ENCODE measurements around the gene SENP6. TPM values are rescaled to one million over a fixed set of nuclear protein-coding genes. Genes with fewer than 3 reads are reported as not detected.

Gene SENP6
- total RNA-seq, 1 experiment from 2014 or later, result 90.9 TPM

DNA sequence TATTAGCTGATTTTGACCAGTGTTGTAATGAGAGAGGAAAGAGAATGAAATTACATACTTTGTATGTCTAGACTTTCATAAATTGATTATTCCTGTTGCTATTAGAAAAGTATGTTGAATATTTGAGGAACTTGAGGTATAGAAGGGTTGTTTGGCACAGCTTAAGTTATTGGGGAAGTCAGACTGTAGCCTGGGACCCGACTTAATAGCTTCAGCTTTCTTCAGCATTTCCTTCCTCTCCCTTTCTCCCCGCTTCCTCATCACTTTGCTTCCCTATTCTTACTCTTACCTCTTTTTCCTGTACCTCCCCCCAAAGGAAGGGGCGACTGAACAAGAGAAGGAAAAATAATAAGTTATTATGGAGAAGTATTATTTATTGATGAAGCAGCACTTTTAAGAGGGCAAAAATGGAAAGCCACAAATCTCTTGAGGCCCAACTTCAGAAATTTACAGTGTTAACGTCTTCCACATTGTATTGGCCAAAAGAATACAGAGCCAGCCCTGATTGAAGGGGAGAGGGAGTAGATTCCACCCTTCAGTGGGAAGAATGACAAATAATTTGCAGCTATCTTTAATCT is 7.4 kb downstream of the SENP6 start:
- CTCF ChIA-PET, result no interaction called here

DNA sequence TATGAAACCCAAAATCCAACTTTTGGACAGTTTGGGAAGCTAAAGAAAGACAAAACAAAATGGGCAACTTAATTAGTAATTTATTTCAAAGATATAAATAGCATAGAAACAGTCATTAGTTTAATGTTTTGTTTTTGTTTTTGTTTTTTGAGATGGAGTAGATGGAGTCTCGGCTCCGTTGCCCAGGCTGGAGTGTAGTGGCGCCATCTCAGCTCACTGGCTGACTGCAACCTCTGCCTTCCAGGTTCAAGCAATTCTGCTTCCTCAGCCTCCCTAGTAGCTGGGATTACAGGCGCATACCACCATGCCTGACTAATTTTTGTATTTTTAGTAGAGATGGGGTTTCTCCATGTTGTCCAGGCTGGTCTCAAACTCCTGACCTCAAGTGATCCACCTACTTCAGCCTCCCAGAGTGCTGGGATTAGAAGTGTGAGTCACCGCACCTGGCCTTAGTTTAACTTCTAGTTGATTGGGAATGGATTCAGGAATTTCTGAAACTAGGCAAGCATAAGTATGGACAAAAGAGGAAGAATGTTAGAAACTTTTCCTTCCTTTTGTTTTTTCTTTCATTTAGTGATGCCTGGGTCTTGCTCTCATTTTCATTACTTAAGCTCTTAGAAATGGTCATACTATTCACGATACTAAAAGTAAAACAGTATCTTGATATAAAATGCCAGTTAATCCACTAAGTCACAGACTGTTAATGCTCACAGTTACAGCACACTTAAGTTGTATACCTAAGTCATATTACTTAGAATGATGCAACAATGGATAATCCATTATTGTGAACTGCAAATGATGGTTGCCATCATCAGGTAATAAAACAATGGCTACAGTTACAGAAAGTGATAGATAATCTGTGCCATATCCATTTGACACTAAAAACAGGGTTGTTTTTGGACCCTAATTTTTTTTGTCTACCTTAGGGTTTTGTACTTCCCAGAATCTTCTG is 8.2 kb downstream of the SENP6 start:
- no peaks in the 10 kb centered on the region for H3K27me3 Mint-ChIP-seq (ENCODE audit: low read depth)
- peaks cover 74% of the 10 kb centered on the region for H3K4me1 Mint-ChIP-seq
- H3K4me3 Mint-ChIP-seq, result no peak overlapping the region
- ChIA-PET POLR2A (no interaction called here), CTCF (interaction anchor here (0.6 kb wide), 1 partner anchor 1499 kb away, joined by 3 read pairs; no protein-coding TSS in a partner anchor)
- no peaks in the 10 kb centered on the region for H3K9me3 Mint-ChIP-seq
- peaks cover 7% of the 10 kb centered on the region for H3K36me3 Mint-ChIP-seq
- peak; percentile 19; the same call in 1 of the 2 replicates for ATAC-seq
- no peak for DNase-seq (ENCODE audit: low spot score)
- H3K27ac Mint-ChIP-seq, result peak overlapping the region; percentile 32; the same call in 1 of the 2 replicates
- TF ChIP-seq NR1H2 (CRISPR knock-in tag; IDR thresholded peaks at IDR 0.05) (no peak), TP53 (CRISPR knock-in tag; IDR thresholded peaks at IDR 0.05) (no peak), TEAD4 (CRISPR knock-in tag; IDR thresholded peaks at IDR 0.05) (no peak), ZNF121 (CRISPR knock-in tag; IDR thresholded peaks at IDR 0.05) (no peak), CREB1 (CRISPR knock-in tag; IDR thresholded peaks at IDR 0.05) (no peak), ZBTB21 (CRISPR knock-in tag; IDR thresholded peaks at IDR 0.05; ENCODE audit: borderline replicate concordance) (no peak), NR3C1 (CRISPR knock-in tag; conservative IDR thresholded peaks at IDR 0.05; ENCODE audit: low read depth) (no peak), MXD4 (CRISPR knock-in tag; IDR thresholded peaks at IDR 0.05; ENCODE audit: borderline replicate concordance) (no peak), NFYB (CRISPR knock-in tag; conservative IDR thresholded peaks at IDR 0.05; ENCODE audit: low read depth) (no peak), TEAD1 (CRISPR knock-in tag; IDR thresholded peaks at IDR 0.05) (no peak)
- TF ChIP-seq, protein P1, sequence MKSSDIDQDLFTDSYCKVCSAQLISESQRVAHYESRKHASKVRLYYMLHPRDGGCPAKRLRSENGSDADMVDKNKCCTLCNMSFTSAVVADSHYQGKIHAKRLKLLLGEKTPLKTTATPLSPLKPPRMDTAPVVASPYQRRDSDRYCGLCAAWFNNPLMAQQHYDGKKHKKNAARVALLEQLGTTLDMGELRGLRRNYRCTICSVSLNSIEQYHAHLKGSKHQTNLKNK (CRISPR knock-in tag; IDR thresholded peaks at IDR 0.05), result no peak
- TF ChIP-seq, protein P2, sequence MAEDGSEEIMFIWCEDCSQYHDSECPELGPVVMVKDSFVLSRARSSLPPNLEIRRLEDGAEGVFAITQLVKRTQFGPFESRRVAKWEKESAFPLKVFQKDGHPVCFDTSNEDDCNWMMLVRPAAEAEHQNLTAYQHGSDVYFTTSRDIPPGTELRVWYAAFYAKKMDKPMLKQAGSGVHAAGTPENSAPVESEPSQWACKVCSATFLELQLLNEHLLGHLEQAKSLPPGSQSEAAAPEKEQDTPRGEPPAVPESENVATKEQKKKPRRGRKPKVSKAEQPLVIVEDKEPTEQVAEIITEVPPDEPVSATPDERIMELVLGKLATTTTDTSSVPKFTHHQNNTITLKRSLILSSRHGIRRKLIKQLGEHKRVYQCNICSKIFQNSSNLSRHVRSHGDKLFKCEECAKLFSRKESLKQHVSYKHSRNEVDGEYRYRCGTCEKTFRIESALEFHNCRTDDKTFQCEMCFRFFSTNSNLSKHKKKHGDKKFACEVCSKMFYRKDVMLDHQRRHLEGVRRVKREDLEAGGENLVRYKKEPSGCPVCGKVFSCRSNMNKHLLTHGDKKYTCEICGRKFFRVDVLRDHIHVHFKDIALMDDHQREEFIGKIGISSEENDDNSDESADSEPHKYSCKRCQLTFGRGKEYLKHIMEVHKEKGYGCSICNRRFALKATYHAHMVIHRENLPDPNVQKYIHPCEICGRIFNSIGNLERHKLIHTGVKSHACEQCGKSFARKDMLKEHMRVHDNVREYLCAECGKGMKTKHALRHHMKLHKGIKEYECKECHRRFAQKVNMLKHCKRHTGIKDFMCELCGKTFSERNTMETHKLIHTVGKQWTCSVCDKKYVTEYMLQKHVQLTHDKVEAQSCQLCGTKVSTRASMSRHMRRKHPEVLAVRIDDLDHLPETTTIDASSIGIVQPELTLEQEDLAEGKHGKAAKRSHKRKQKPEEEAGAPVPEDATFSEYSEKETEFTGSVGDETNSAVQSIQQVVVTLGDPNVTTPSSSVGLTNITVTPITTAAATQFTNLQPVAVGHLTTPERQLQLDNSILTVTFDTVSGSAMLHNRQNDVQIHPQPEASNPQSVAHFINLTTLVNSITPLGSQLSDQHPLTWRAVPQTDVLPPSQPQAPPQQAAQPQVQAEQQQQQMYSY (CRISPR knock-in tag; IDR thresholded peaks at IDR 0.05), result no peak
- TF ChIP-seq, protein P3, sequence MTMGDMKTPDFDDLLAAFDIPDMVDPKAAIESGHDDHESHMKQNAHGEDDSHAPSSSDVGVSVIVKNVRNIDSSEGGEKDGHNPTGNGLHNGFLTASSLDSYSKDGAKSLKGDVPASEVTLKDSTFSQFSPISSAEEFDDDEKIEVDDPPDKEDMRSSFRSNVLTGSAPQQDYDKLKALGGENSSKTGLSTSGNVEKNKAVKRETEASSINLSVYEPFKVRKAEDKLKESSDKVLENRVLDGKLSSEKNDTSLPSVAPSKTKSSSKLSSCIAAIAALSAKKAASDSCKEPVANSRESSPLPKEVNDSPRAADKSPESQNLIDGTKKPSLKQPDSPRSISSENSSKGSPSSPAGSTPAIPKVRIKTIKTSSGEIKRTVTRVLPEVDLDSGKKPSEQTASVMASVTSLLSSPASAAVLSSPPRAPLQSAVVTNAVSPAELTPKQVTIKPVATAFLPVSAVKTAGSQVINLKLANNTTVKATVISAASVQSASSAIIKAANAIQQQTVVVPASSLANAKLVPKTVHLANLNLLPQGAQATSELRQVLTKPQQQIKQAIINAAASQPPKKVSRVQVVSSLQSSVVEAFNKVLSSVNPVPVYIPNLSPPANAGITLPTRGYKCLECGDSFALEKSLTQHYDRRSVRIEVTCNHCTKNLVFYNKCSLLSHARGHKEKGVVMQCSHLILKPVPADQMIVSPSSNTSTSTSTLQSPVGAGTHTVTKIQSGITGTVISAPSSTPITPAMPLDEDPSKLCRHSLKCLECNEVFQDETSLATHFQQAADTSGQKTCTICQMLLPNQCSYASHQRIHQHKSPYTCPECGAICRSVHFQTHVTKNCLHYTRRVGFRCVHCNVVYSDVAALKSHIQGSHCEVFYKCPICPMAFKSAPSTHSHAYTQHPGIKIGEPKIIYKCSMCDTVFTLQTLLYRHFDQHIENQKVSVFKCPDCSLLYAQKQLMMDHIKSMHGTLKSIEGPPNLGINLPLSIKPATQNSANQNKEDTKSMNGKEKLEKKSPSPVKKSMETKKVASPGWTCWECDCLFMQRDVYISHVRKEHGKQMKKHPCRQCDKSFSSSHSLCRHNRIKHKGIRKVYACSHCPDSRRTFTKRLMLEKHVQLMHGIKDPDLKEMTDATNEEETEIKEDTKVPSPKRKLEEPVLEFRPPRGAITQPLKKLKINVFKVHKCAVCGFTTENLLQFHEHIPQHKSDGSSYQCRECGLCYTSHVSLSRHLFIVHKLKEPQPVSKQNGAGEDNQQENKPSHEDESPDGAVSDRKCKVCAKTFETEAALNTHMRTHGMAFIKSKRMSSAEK (CRISPR knock-in tag; IDR thresholded peaks at IDR 0.05; ENCODE audit: borderline replicate concordance), result no peak
- TF ChIP-seq, protein P4, sequence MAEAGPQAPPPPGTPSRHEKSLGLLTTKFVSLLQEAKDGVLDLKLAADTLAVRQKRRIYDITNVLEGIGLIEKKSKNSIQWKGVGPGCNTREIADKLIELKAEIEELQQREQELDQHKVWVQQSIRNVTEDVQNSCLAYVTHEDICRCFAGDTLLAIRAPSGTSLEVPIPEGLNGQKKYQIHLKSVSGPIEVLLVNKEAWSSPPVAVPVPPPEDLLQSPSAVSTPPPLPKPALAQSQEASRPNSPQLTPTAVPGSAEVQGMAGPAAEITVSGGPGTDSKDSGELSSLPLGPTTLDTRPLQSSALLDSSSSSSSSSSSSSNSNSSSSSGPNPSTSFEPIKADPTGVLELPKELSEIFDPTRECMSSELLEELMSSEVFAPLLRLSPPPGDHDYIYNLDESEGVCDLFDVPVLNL (CRISPR knock-in tag; IDR thresholded peaks at IDR 0.05; ENCODE audit: borderline replicate concordance, low read depth), result no peak

More for the DNA sequence above, 7.4 kb downstream of the SENP6 start:
- H3K27ac Mint-ChIP-seq, result peak overlapping the region; percentile 41
- TF ChIP-seq, protein P3 (CRISPR knock-in tag; IDR thresholded peaks at IDR 0.05; ENCODE audit: borderline replicate concordance), result no peak
- TF ChIP-seq RORB (CRISPR knock-in tag; IDR thresholded peaks at IDR 0.05) (no peak), MXD4 (CRISPR knock-in tag; IDR thresholded peaks at IDR 0.05; ENCODE audit: borderline replicate concordance) (no peak)
- POLR2A ChIA-PET, result no interaction called here
- H3K4me1 Mint-ChIP-seq, result peaks cover 71% of the 10 kb centered on the region
- no peaks in the 10 kb centered on the region for H3K9me3 Mint-ChIP-seq
- H3K4me3 Mint-ChIP-seq, result no peak overlapping the region
- DNase-seq (ENCODE audit: low spot score) (no peak), ATAC-seq (no peak)
- H3K36me3 Mint-ChIP-seq, result peaks cover 7% of the 10 kb centered on the region
- H3K27me3 Mint-ChIP-seq (ENCODE audit: low read depth), result no peaks in the 10 kb centered on the region

Measured in WTC11 (cell line).